CD4-positive, alpha-beta T cell (primary cell): ENCODE measurements around the gene SCUBE1. TPM values are rescaled to one million over a fixed set of nuclear protein-coding genes. Genes with fewer than 3 reads are reported as not detected.

Source experiments
- ATAC-seq: fragments of 200-7000 bp; cut with Tn5 transposase; one replicate; pipeline ENCODE4 v1.10.0; 2022; ENCODE audit warnings: mild to moderate bottlenecking; ENCODE audit not compliant: poor library complexity
- CTCF ChIA-PET: fragments of 350-600 bp; sonication (Branson Sonifier 250); formaldehyde crosslinking; loops from one replicate; lab custom pipeline; 2021; ENCODE audit warnings: antibody characterized with exemption, inconsistent platforms; lab: Charles Lee
- POLR2A ChIA-PET: fragments of 350-600 bp; sonication (Branson Sonifier 250); formaldehyde crosslinking; loops from one replicate; lab custom pipeline; 2021; ENCODE audit warnings: antibody characterized with exemption, inconsistent platforms; lab: Charles Lee
- DNase-seq, 14 experiments: peaks; one replicate each; pipeline ENCODE4 v3.0.0-alpha.2; 2013 to 2020; ENCODE audit warnings: mixed read lengths in 2 of 14
- H3K27ac ChIP-seq, 2 donors: one replicate each; pipeline versions ENCODE4 v1.5.1 to v1.7.0; 2013; ENCODE audit warnings: low read length in 2 of 2, low read depth in 1 of 2, mild to moderate bottlenecking in 1 of 2
- H3K27me3 ChIP-seq, 2 experiments: 1 replicate in 1 of 2; 2 replicates in 1 of 2; pipeline versions ENCODE4 v1.6.1 to v1.7.0; 2013; ENCODE audit warnings: low read length in 2 of 2, control low read depth in 1 of 2, mild to moderate bottlenecking in 1 of 2, moderate library complexity in 1 of 2; ENCODE audit not compliant: insufficient read depth in 2 of 2, control insufficient read depth in 1 of 2
- H3K36me3 ChIP-seq: one replicate; pipeline ENCODE4 v1.6.1; 2013; ENCODE audit warnings: low read length, control low read depth; ENCODE audit not compliant: insufficient read depth
- H3K4me1 ChIP-seq: one replicate; pipeline ENCODE4 v1.6.1; 2013; ENCODE audit warnings: low read length, control low read depth; ENCODE audit not compliant: insufficient read depth
- H3K4me3 ChIP-seq: one replicate; pipeline ENCODE4 v1.5.1; 2013; ENCODE audit warnings: mild to moderate bottlenecking, low read length, moderate library complexity
- H3K9me3 ChIP-seq, 2 experiments: 1 replicate in 1 of 2; 2 replicates in 1 of 2; pipeline versions ENCODE4 v1.6.1 to v1.7.0; 2013; ENCODE audit warnings: low read length in 2 of 2, mild to moderate bottlenecking in 2 of 2, control low read depth in 1 of 2, moderate library complexity in 1 of 2; ENCODE audit not compliant: control insufficient read depth in 1 of 2, insufficient read depth in 1 of 2
- H3K27ac Mint-ChIP-seq: one replicate; pipeline ENCODE4 v1.8.0; 2020; ENCODE audit warnings: mixed read lengths
- H3K27me3 Mint-ChIP-seq: one replicate; pipeline ENCODE4 v1.8.0; 2021; ENCODE audit warnings: mixed read lengths
- H3K36me3 Mint-ChIP-seq: one replicate; pipeline ENCODE4 v1.8.0; 2021; ENCODE audit warnings: low read depth, mixed read lengths
- H3K4me1 Mint-ChIP-seq: one replicate; pipeline ENCODE4 v1.8.0; 2021; ENCODE audit warnings: low read depth, mixed read lengths
- H3K4me3 Mint-ChIP-seq: one replicate; pipeline ENCODE4 v1.8.0; 2020; ENCODE audit warnings: mild to moderate bottlenecking, mixed read lengths
- H3K9me3 Mint-ChIP-seq: one replicate; pipeline ENCODE4 v1.8.0; 2020; ENCODE audit warnings: mixed read lengths
- intact Hi-C, 2 experiments: fragments of 100-400 bp; cut with DNase I in 1 of 2; cut with micrococcal nuclease in 1 of 2; formaldehyde crosslinking; loops; one replicate each; pipeline versions ENCODE4 v1.15.1 to v1.9.0; 2023 to 2025; cut with DNase I, micrococcal nuclease
- total RNA-seq, 174 experiments: library from RNA in 2 of 174; stranded (reverse) in 2 of 174; gene quantifications; one replicate each; pipeline ENCODE4 v1.2.3 and lab custom pipeline; 2021 to 2026
- TF ChIP-seq, protein P1 (sequence below): fragments of 200-600 bp; IDR thresholded peaks from one replicate; pipeline ENCODE4 v1.8.0; 2022; ENCODE audit warnings: antibody characterized with exemption, mild to moderate bottlenecking

The SCUBE1 gene
- total RNA-seq, 2 experiments from 2014 or later = not detected

GRCh38 chr22:43235445-43236409 is 107.4 kb downstream of the SCUBE1 start:
- Mint-ChIP-seq H3K36me3 (no peaks in the 10 kb centered on the region), H3K4me3 (no peak overlapping the region), H3K27me3 (peaks cover 6% of the 10 kb centered on the region), H3K4me1 (peaks cover 5% of the 10 kb centered on the region), H3K27ac (no peak overlapping the region), H3K9me3 (no peaks in the 10 kb centered on the region)
- intact Hi-C loops = no loop called here
- Histone ChIP-seq H3K27me3 (no peaks in the 10 kb centered on the region), H3K9me3 (no peaks in the 10 kb centered on the region), H3K36me3 (no peaks in the 10 kb centered on the region), H3K4me1 (peaks cover 6% of the 10 kb centered on the region), H3K27ac (no peak overlapping the region), H3K4me3 (no peak overlapping the region)
- TF ChIP-seq, protein P1, sequence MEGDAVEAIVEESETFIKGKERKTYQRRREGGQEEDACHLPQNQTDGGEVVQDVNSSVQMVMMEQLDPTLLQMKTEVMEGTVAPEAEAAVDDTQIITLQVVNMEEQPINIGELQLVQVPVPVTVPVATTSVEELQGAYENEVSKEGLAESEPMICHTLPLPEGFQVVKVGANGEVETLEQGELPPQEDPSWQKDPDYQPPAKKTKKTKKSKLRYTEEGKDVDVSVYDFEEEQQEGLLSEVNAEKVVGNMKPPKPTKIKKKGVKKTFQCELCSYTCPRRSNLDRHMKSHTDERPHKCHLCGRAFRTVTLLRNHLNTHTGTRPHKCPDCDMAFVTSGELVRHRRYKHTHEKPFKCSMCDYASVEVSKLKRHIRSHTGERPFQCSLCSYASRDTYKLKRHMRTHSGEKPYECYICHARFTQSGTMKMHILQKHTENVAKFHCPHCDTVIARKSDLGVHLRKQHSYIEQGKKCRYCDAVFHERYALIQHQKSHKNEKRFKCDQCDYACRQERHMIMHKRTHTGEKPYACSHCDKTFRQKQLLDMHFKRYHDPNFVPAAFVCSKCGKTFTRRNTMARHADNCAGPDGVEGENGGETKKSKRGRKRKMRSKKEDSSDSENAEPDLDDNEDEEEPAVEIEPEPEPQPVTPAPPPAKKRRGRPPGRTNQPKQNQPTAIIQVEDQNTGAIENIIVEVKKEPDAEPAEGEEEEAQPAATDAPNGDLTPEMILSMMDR = no peak
- DNase-seq (no peak), ATAC-seq (no peak)
- POLR2A ChIA-PET = no interaction called here
- CTCF ChIA-PET = interaction anchor here (1.6 kb wide), 1 partner anchor 111 kb away, joined by 4 read pairs; no protein-coding TSS in a partner anchor

DNA sequence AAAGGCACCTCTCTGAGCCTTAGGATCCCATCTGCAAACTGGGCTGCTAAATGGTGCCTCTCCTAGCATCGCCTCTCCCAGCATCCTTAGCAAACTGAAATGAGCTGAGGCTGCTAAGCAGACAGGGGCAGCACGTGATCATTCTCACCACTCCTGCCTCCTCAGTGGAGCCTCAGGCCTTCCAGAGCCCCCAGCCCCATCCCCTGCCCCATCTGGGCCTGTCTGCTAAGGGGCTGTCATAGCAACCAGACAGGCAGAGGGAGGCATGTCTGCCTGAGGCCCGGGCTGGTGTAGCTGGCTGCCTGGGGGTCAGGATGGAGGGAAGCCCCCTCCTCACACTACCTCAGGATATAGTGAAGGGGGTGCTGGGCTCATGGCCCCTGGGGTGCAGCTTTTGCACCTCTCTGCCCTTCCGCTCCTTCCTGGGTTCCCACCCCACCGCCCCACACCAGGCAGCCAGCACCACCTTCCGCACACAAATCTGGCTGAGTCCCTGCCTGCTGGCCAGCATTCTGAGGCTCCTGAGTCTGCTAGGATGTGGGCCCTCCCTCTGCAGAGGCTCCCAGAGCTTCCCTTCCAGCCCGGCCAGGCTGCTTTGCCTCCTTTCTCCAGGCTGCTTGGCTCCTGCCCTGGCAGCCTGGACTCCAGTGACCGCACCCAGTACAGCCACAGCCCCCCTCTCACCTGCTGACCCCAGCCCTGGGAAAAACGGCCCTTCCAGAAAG is 108.7 kb downstream of the SCUBE1 start:
- ChIA-PET CTCF (interaction anchor here (1.6 kb wide), 1 partner anchor 112 kb away, joined by 4 read pairs; no protein-coding TSS in a partner anchor), POLR2A (no interaction called here)
- Mint-ChIP-seq H3K4me1 (peaks cover 5% of the 10 kb centered on the region), H3K27me3 (peaks cover 6% of the 10 kb centered on the region), H3K4me3 (no peak overlapping the region), H3K27ac (no peak overlapping the region), H3K36me3 (no peaks in the 10 kb centered on the region), H3K9me3 (no peaks in the 10 kb centered on the region)
- intact Hi-C loops = loop anchor here in 1 of 2 experiments (5.0 kb wide), 2 partner anchors 38 to 1393 kb away; no protein-coding TSS in a partner anchor
- no peak overlapping the region for H3K4me3 ChIP-seq
- DNase-seq (no peak), ATAC-seq (no peak)
- TF ChIP-seq, protein P1 = no peak
- no peak overlapping the region for H3K27ac ChIP-seq
- H3K27me3 ChIP-seq = no peaks in the 10 kb centered on the region
- H3K36me3 ChIP-seq = no peaks in the 10 kb centered on the region
- H3K9me3 ChIP-seq = no peaks in the 10 kb centered on the region
- H3K4me1 ChIP-seq = peaks cover 6% of the 10 kb centered on the region

- H3K4me1 Mint-ChIP-seq = peaks cover 5% of the 10 kb centered on the region
- POLR2A ChIA-PET = no interaction called here
- ATAC-seq = no peak
- peaks cover 6% of the 10 kb centered on the region for H3K27me3 Mint-ChIP-seq
- Histone ChIP-seq H3K4me3 (no peak overlapping the region), H3K27me3 (no peaks in the 10 kb centered on the region), H3K27ac (no peak overlapping the region), H3K4me1 (peaks cover 6% of the 10 kb centered on the region), H3K9me3 (no peaks in the 10 kb centered on the region), H3K36me3 (no peaks in the 10 kb centered on the region)
- no peaks in the 10 kb centered on the region for H3K9me3 Mint-ChIP-seq
- CTCF ChIA-PET = interaction anchor here (3.5 kb wide), 1 partner anchor 113 kb away, joined by 30 read pairs; no protein-coding TSS in a partner anchor
- intact Hi-C loops = loop anchor here in 1 of 2 experiments (5.0 kb wide), 2 partner anchors 39 to 1394 kb away; no protein-coding TSS in a partner anchor
- H3K36me3 Mint-ChIP-seq = no peaks in the 10 kb centered on the region
- H3K4me3 Mint-ChIP-seq = no peak overlapping the region
- TF ChIP-seq, protein P1 = no peak
- DNase-seq = no peak
- H3K27ac Mint-ChIP-seq = no peak overlapping the region
Measured at GRCh38 chr22:43233529-43233928, 109.6 kb downstream of the SCUBE1 start.
